Measurements from ENCODE around the gene ST6GALNAC4. TPM values are rescaled to one million over a fixed set of nuclear protein-coding genes. Genes with fewer than 3 reads are reported as not detected.
"Not testable (repeated sequence)": the region's sequence is repeated elsewhere in the genome, so short reads cannot be mapped to it uniquely, and the experiment has no call there.

The ST6GALNAC4 gene
- total RNA-seq, 1 donor from 2014 or later: 23.2 TPM

- intact Hi-C loops (cut with micrococcal nuclease): no loop called here
Measured at GRCh38 chr9:127896395-127897192, 20.2 kb downstream of the ST6GALNAC4 start.

- intact Hi-C loops (cut with micrococcal nuclease): no loop called here
Measured at GRCh38 chr9:127895811-127896210, 21.0 kb downstream of the ST6GALNAC4 start.

GRCh38 chr9:127893392-127893791 is 23.4 kb downstream of the ST6GALNAC4 start:
- intact Hi-C loops (cut with micrococcal nuclease): no loop called here

GRCh38 chr9:127892831-127893230 is 24.0 kb downstream of the ST6GALNAC4 start:
- intact Hi-C loops (cut with micrococcal nuclease): no loop called here

GRCh38 chr9:127890053-127890452 is 26.8 kb downstream of the ST6GALNAC4 start:
- intact Hi-C loops (cut with micrococcal nuclease): no loop called here

GRCh38 chr9:127887792-127888191 is 29.0 kb downstream of the ST6GALNAC4 start:
- intact Hi-C loops (cut with micrococcal nuclease): no loop called here

- intact Hi-C loops (cut with micrococcal nuclease): no loop called here
Measured at GRCh38 chr9:127886401-127886972, 30.4 kb downstream of the ST6GALNAC4 start.

- intact Hi-C loops (cut with micrococcal nuclease): no loop called here
Measured at GRCh38 chr9:127885508-127886281, 31.1 kb downstream of the ST6GALNAC4 start.

- intact Hi-C loops (cut with micrococcal nuclease): no loop called here
Measured at GRCh38 chr9:127884976-127885490, 31.8 kb downstream of the ST6GALNAC4 start.

GRCh38 chr9:127884427-127884911 is 32.4 kb downstream of the ST6GALNAC4 start:
- intact Hi-C loops (cut with micrococcal nuclease): no loop called here

GRCh38 chr9:127883959-127884358 is 32.9 kb downstream of the ST6GALNAC4 start:
- intact Hi-C loops (cut with micrococcal nuclease): no loop called here

- intact Hi-C loops (cut with micrococcal nuclease): not testable (repeated sequence)
Measured at GRCh38 chr9:127881715-127882114, 35.1 kb downstream of the ST6GALNAC4 start.

GRCh38 chr9:127880143-127880542 is 36.7 kb downstream of the ST6GALNAC4 start:
- intact Hi-C loops (cut with micrococcal nuclease): no loop called here

- intact Hi-C loops (cut with micrococcal nuclease): no loop called here
Measured at GRCh38 chr9:127878652-127879390, 38.0 kb downstream of the ST6GALNAC4 start.

GRCh38 chr9:127878001-127878651 is 38.7 kb downstream of the ST6GALNAC4 start:
- intact Hi-C loops (cut with micrococcal nuclease): no loop called here

- intact Hi-C loops (cut with micrococcal nuclease): no loop called here
Measured at GRCh38 chr9:127877566-127877998, 39.3 kb downstream of the ST6GALNAC4 start, which contains the start of gene AK1. Gene AK1 (minus strand): TSS chr9:127877675. CDS start chr9:127874617, 3,058 bp downstream.

GRCh38 chr9:127876764-127877562 is 39.9 kb downstream of the ST6GALNAC4 start:
- intact Hi-C loops (cut with micrococcal nuclease): no loop called here

- intact Hi-C loops (cut with micrococcal nuclease): no loop called here
Measured at GRCh38 chr9:127876026-127876763, 40.6 kb downstream of the ST6GALNAC4 start.
